Measurements from ENCODE around the gene KIRREL1.

Gene KIRREL1

GRCh38 chr1:158021721-158022120 is 28.3 kb downstream of the KIRREL1 start:
- Histone ChIP-seq H3K27ac (peak overlapping the region; percentile 82 to 93), H3K4me3 (peak overlapping the region; percentile 22)
- DNase-seq (ENCODE audit: low spot score): no peak
- TF ChIP-seq, protein P1, sequence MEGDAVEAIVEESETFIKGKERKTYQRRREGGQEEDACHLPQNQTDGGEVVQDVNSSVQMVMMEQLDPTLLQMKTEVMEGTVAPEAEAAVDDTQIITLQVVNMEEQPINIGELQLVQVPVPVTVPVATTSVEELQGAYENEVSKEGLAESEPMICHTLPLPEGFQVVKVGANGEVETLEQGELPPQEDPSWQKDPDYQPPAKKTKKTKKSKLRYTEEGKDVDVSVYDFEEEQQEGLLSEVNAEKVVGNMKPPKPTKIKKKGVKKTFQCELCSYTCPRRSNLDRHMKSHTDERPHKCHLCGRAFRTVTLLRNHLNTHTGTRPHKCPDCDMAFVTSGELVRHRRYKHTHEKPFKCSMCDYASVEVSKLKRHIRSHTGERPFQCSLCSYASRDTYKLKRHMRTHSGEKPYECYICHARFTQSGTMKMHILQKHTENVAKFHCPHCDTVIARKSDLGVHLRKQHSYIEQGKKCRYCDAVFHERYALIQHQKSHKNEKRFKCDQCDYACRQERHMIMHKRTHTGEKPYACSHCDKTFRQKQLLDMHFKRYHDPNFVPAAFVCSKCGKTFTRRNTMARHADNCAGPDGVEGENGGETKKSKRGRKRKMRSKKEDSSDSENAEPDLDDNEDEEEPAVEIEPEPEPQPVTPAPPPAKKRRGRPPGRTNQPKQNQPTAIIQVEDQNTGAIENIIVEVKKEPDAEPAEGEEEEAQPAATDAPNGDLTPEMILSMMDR (IDR thresholded peaks at IDR 0.05): no peak

DNA sequence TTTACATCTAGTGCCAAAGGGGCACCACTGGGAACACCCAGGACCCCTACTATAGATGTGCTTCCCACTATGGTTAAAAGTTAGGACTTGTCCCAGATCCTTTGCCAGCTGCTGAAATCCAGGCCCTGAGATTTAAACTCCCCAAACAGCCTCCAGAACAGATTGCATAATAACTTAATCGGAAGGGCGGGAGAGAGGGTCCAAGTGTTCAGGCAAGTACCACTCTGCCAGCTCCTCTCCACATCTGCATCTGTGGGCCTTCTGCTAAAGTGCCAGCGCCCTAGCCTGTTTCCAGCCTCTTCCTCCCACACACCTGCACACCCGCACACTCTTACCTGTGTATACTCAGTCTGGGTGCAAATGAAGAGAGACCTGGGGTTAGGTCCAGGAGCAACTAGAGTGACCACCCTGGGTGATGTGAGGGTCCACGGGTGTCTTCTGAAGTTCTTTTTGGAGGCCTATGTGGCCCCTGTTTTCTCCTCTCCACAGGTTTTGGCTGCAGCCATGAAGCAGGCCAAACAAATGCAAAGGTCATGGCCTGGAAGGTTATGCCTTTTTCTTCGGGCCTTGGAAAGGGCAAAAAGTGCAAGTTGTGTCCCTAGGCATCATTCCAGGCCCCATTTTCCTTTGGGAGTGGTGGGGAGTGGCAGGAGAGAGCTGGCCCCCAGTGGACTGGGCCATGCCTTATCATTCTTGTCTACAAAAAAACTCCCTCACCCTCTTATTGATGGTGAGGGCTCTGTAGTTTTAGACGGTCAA is 29.3 kb downstream of the KIRREL1 start:
- TF ChIP-seq, protein P1 (IDR thresholded peaks at IDR 0.05): no peak
- no peak for DNase-seq (ENCODE audit: low spot score)
- peak overlapping the region; percentile 82 to 93 for H3K27ac ChIP-seq
- H3K4me3 ChIP-seq: peak overlapping the region; percentile 42

- Histone ChIP-seq H3K27ac (peak overlapping the region; percentile 82 to 89), H3K4me3 (peak overlapping the region; percentile 32)
- DNase-seq (ENCODE audit: low spot score): peak; percentile 83
- TF ChIP-seq, protein P1 (IDR thresholded peaks at IDR 0.05): no peak
Observed at GRCh38 chr1:158024737-158025136, 31.3 kb downstream of the KIRREL1 start.

DNA sequence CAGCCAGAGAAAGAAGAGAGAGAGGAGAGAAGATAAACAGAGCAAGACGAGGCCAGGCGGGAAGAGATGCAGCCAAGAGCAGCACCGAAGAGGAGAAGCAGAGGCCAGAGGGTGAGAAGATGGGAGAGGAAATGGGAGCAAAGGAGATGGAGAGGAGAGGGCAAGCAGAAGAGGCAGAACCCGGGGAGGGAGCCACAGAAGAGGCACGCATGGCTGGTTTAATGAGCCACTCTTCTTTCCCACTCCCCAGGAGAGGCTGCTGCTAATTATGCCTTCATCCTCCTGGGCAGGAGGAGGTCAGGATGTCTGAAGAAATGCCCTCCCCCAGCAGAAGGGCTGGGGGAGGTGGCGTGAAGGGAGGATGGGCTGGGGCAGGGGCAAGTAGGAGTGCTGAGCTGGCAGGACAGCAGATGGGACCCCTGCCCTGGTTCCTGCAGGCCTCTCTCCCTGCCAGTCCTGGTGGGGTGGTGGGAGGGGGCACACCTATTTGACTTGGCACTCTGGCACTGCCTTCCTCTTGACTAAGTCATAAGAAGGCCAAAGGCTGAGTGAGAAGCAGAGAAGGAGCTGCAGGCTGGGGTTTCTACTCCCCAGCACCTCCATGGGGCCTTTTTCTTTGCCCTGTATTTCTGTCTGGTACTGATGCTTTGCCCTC is 32.3 kb downstream of the KIRREL1 start:
- TF ChIP-seq, protein P1 (IDR thresholded peaks at IDR 0.05): no peak
- Histone ChIP-seq H3K4me3 (peak overlapping the region; percentile 32), H3K27ac (peak overlapping the region; percentile 82 to 89)
- DNase-seq (ENCODE audit: low spot score): no peak

- no peak overlapping the region for H3K4me3 ChIP-seq
- no peak for DNase-seq (ENCODE audit: low spot score)
- TF ChIP-seq, protein P1 (IDR thresholded peaks at IDR 0.05): no peak
- H3K27ac ChIP-seq: peak overlapping the region; percentile 82 to 89
Observed at GRCh38 chr1:158026651-158027050, 33.2 kb downstream of the KIRREL1 start.

DNA sequence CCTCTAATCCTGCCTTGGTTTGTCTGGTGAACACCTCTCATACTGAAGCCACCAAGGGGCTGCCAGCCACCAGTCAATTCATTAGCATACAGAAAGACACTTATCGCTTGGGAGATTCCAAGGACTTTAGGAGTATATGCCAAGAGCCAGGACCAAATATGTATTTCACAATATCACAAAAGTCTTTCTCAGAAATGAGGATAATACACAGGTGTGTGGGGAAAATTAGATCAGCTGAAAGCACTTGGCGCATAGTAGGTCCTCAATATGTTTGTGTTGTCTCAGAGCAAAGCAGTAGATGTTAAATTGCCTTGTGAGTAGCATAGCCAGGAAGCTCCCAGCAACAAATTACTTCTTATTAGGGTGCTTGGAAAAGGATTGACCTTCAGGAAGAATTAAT is 34.1 kb downstream of the KIRREL1 start:
- DNase-seq (ENCODE audit: low spot score): no peak
- TF ChIP-seq, protein P1 (IDR thresholded peaks at IDR 0.05): no peak
- Histone ChIP-seq H3K4me3 (no peak overlapping the region), H3K27ac (peak overlapping the region in 1 of 2 donors; percentile 89)

GRCh38 chr1:158028969-158029368 is 35.5 kb downstream of the KIRREL1 start:
- TF ChIP-seq, protein P1 (IDR thresholded peaks at IDR 0.05): no peak
- no peak for DNase-seq (ENCODE audit: low spot score)
- H3K27ac ChIP-seq: no peak overlapping the region
- no peak overlapping the region for H3K4me3 ChIP-seq
